CD4-positive, alpha-beta T cell (primary cell): Measurements from ENCODE around the gene VWA1. TPM values are rescaled to one million over a fixed set of nuclear protein-coding genes. Genes with fewer than 3 reads are reported as not detected.
A peak's percentile ranks its signal among the peaks of the same experiment; 100 is the strongest.

Source experiments
- ATAC-seq: fragments of 200-7000 bp; cut with Tn5 transposase; one replicate; pipeline ENCODE4 v1.10.0; 2022; ENCODE audit warnings: mild to moderate bottlenecking; ENCODE audit not compliant: poor library complexity
- CTCF ChIA-PET: fragments of 350-600 bp; sonication (Branson Sonifier 250); formaldehyde crosslinking; loops from one replicate; lab custom pipeline; 2021; ENCODE audit warnings: antibody characterized with exemption, inconsistent platforms; lab: Charles Lee
- POLR2A ChIA-PET: fragments of 350-600 bp; sonication (Branson Sonifier 250); formaldehyde crosslinking; loops from one replicate; lab custom pipeline; 2021; ENCODE audit warnings: antibody characterized with exemption, inconsistent platforms; lab: Charles Lee
- DNase-seq, 14 experiments: peaks; one replicate each; pipeline ENCODE4 v3.0.0-alpha.2; 2013 to 2020; ENCODE audit warnings: mixed read lengths in 2 of 14
- H3K27ac ChIP-seq, 2 donors: one replicate each; pipeline versions ENCODE4 v1.5.1 to v1.7.0; 2013; ENCODE audit warnings: low read length in 2 of 2, low read depth in 1 of 2, mild to moderate bottlenecking in 1 of 2
- H3K27me3 ChIP-seq, 2 experiments: 1 replicate in 1 of 2; 2 replicates in 1 of 2; pipeline versions ENCODE4 v1.6.1 to v1.7.0; 2013; ENCODE audit warnings: low read length in 2 of 2, control low read depth in 1 of 2, mild to moderate bottlenecking in 1 of 2, moderate library complexity in 1 of 2; ENCODE audit not compliant: insufficient read depth in 2 of 2, control insufficient read depth in 1 of 2
- H3K36me3 ChIP-seq: one replicate; pipeline ENCODE4 v1.6.1; 2013; ENCODE audit warnings: low read length, control low read depth; ENCODE audit not compliant: insufficient read depth
- H3K4me1 ChIP-seq: one replicate; pipeline ENCODE4 v1.6.1; 2013; ENCODE audit warnings: low read length, control low read depth; ENCODE audit not compliant: insufficient read depth
- H3K4me3 ChIP-seq: one replicate; pipeline ENCODE4 v1.5.1; 2013; ENCODE audit warnings: mild to moderate bottlenecking, low read length, moderate library complexity
- H3K9me3 ChIP-seq, 2 experiments: 1 replicate in 1 of 2; 2 replicates in 1 of 2; pipeline versions ENCODE4 v1.6.1 to v1.7.0; 2013; ENCODE audit warnings: low read length in 2 of 2, mild to moderate bottlenecking in 2 of 2, control low read depth in 1 of 2, moderate library complexity in 1 of 2; ENCODE audit not compliant: control insufficient read depth in 1 of 2, insufficient read depth in 1 of 2
- H3K27ac Mint-ChIP-seq: one replicate; pipeline ENCODE4 v1.8.0; 2020; ENCODE audit warnings: mixed read lengths
- H3K27me3 Mint-ChIP-seq: one replicate; pipeline ENCODE4 v1.8.0; 2021; ENCODE audit warnings: mixed read lengths
- H3K36me3 Mint-ChIP-seq: one replicate; pipeline ENCODE4 v1.8.0; 2021; ENCODE audit warnings: low read depth, mixed read lengths
- H3K4me1 Mint-ChIP-seq: one replicate; pipeline ENCODE4 v1.8.0; 2021; ENCODE audit warnings: low read depth, mixed read lengths
- H3K4me3 Mint-ChIP-seq: one replicate; pipeline ENCODE4 v1.8.0; 2020; ENCODE audit warnings: mild to moderate bottlenecking, mixed read lengths
- H3K9me3 Mint-ChIP-seq: one replicate; pipeline ENCODE4 v1.8.0; 2020; ENCODE audit warnings: mixed read lengths
- CTCF ChIP-seq: fragments of 200-600 bp; IDR thresholded peaks from one replicate; pipeline ENCODE4 v1.8.0; 2022; ENCODE audit warnings: antibody characterized with exemption, mild to moderate bottlenecking
- intact Hi-C, 2 experiments: fragments of 100-400 bp; cut with DNase I in 1 of 2; cut with micrococcal nuclease in 1 of 2; formaldehyde crosslinking; loops; one replicate each; pipeline versions ENCODE4 v1.15.1 to v1.9.0; 2023 to 2025; cut with DNase I, micrococcal nuclease
- total RNA-seq, 174 experiments: library from RNA in 2 of 174; stranded (reverse) in 2 of 174; gene quantifications; one replicate each; pipeline ENCODE4 v1.2.3 and lab custom pipeline; 2021 to 2026

The VWA1 gene
- total RNA-seq, 2 experiments from 2014 or later, result not detected

GRCh38 chr1:1398677-1399186 lies 36.8 kb upstream of the VWA1 start:
- Histone ChIP-seq H3K36me3 (peaks cover 72% of the 10 kb centered on the region), H3K4me3 (peak overlapping the region; percentile 81), H3K4me1 (peaks cover 47% of the 10 kb centered on the region), H3K27me3 (no peaks in the 10 kb centered on the region), H3K27ac (peak overlapping the region; percentile 40 to 79), H3K9me3 (no peaks in the 10 kb centered on the region)
- ATAC-seq, result peak; percentile 2
- H3K4me3 Mint-ChIP-seq, result peak overlapping the region; percentile 92
- peak overlapping the region; percentile 86 for H3K27ac Mint-ChIP-seq
- peaks cover 51% of the 10 kb centered on the region for H3K4me1 Mint-ChIP-seq
- H3K36me3 Mint-ChIP-seq, result peaks cover 78% of the 10 kb centered on the region
- H3K27me3 Mint-ChIP-seq, result no peaks in the 10 kb centered on the region
- DNase-seq, result peak in 2 of 14 experiments; percentile 43 to 50
- no peaks in the 10 kb centered on the region for H3K9me3 Mint-ChIP-seq
- intact Hi-C loops, result loop anchor here (1.0 to 5.0 kb wide), 4 partner anchors 9 to 126 kb away; partner anchors contain the start of genes AURKAIP1 (in 2 of the 2), MRPL20 (in 1 of the 2) and UBE2J2 (in 1 of the 2)
- ChIA-PET POLR2A (interaction anchor here (0.6 to 4.2 kb wide), 18 partner anchors 9 to 511 kb away, joined by 3 to 80 read pairs (median 4); partner anchors contain the start of genes AURKAIP1, C1orf159, CDK11A and DVL1), CTCF (interaction anchor here (1.0 to 2.0 kb wide), 6 partner anchors 9 to 76 kb away, joined by 3 to 11 read pairs (median 6); partner anchors contain the start of gene AURKAIP1)
- no peak for TF ChIP-seq CTCF

- Mint-ChIP-seq H3K4me1 (peaks cover 53% of the 10 kb centered on the region), H3K9me3 (no peaks in the 10 kb centered on the region), H3K36me3 (peaks cover 74% of the 10 kb centered on the region), H3K4me3 (peak within 1 kb of the TSS; percentile 92), H3K27ac (peak within 1 kb of the TSS; percentile 86), H3K27me3 (no peaks in the 10 kb centered on the region)
- CTCF ChIA-PET, result interaction anchor here (1.0 to 2.0 kb wide), 6 partner anchors 9 to 75 kb away, joined by 3 to 11 read pairs (median 6); partner anchors contain the start of gene AURKAIP1
- DNase-seq, result peak; percentile 98 to 100 (median 99)
- peaks cover 69% of the 10 kb centered on the region for H3K36me3 ChIP-seq
- H3K27me3 ChIP-seq, result no peaks in the 10 kb centered on the region
- peak within 1 kb of the TSS; percentile 81 to 89 for H3K27ac ChIP-seq
- TF ChIP-seq CTCF, result peak; percentile 45
- no peaks in the 10 kb centered on the region for H3K9me3 ChIP-seq
- intact Hi-C loops, result loop anchor here (1.0 to 5.0 kb wide), 4 partner anchors 8 to 127 kb away; partner anchors contain the start of genes AURKAIP1 (in 2 of the 2), MRPL20 (in 1 of the 2) and UBE2J2 (in 1 of the 2)
- ATAC-seq, result peak; percentile 95
- POLR2A ChIA-PET, result interaction anchor here (0.6 to 4.2 kb wide), 18 partner anchors 9 to 510 kb away, joined by 3 to 80 read pairs (median 4); partner anchors contain the start of genes AURKAIP1, C1orf159, CDK11A and DVL1
- peak within 1 kb of the TSS; percentile 99 for H3K4me3 ChIP-seq
- H3K4me1 ChIP-seq, result peaks cover 47% of the 10 kb centered on the region
Measured at GRCh38 chr1:1399187-1399871, 36.2 kb upstream of the VWA1 start, which contains the start of gene CCNL2. CCNL2 (minus strand) TSS chr1:1399335; CDS start chr1:1399306, 29 bp downstream.
